GM13977 (cell line): ENCODE data around the gene PDE4DIP.
"Not testable (repeated sequence)": the region's sequence is repeated elsewhere in the genome, so short reads cannot be mapped to it uniquely, and the experiment has no call there.

Experiments used
- DNase-seq: peaks from one replicate; pipeline ENCODE4 v3.0.0; 2012; ENCODE audit warnings: low spot score
- in situ Hi-C: fragments of 300-500 bp; cut with MboI; formaldehyde crosslinking; loops from one replicate; pipeline ENCODE4 v1.12.0; 2022; ENCODE audit warnings: low sequenced_read_pairs, low pct_unique_long_range_greater_than_20kb, mixed read lengths, inconsistent platforms; ENCODE audit not compliant: unreplicated experiment

The PDE4DIP gene

GRCh38 chr1:148901150-148901952, 57.1 kb downstream of the PDE4DIP start:
- DNase-seq, in situ Hi-C loops: not testable (repeated sequence)

- DNase-seq, in situ Hi-C loops: not testable (repeated sequence)
Measured at GRCh38 chr1:148901953-148902341, 57.7 kb downstream of the PDE4DIP start.

- DNase-seq, in situ Hi-C loops: not testable (repeated sequence)
Measured at GRCh38 chr1:148909219-148909826, 65.1 kb downstream of the PDE4DIP start.

DNA sequence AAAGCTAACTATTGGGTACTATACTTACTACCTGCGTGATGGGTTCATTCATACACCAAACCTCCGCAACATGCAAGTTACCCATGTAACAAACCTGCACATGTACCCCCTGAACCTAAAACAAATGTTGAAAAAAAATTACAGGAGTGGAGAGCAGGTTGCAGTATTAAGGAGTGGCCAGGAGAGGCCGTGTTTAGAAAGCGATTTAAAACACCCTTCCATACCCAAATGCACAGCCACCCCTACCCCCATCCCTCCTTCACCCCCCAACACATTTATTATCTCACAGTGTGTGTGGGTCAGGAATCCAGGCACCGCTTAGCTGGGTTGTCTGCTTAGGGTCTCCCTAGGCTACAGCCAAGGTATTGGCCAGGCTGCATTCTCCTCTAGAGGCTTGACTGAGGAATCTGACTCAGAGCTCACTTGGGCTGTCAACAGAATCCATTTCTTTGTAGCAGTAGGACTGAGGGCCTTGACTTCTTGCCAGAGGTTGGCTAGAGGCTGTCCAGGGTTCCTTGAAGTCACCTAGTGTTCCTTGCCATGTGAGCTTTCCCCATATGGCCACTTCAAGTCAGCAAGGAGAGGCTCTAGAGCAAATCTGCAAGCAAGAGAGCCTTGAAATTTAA, 67.2 kb downstream of the PDE4DIP start:
- in situ Hi-C loops, DNase-seq: not testable (repeated sequence)

DNA sequence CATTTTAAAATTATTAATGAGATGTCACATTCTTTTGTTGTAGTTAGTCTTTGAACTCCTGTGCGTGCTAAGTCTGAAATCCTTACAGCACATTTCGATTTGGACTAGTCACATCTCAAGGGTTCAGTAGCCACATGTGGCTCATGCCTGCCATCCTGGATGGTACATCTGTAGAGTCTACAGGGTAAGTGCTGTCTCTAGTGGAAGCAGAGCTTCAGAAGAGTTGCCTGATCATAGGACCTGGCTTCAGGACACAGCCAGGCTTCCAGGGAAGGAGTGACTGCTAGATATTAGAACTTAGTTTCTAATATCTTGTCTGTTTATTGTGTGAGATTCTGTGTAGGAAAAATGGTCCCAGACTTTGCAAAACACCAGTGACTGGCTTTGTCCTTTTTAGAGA, 72.0 kb downstream of the PDE4DIP start:
- DNase-seq, in situ Hi-C loops: not testable (repeated sequence)

GRCh38 chr1:148916695-148917348, 72.6 kb downstream of the PDE4DIP start:
- in situ Hi-C loops, DNase-seq: not testable (repeated sequence)

DNA sequence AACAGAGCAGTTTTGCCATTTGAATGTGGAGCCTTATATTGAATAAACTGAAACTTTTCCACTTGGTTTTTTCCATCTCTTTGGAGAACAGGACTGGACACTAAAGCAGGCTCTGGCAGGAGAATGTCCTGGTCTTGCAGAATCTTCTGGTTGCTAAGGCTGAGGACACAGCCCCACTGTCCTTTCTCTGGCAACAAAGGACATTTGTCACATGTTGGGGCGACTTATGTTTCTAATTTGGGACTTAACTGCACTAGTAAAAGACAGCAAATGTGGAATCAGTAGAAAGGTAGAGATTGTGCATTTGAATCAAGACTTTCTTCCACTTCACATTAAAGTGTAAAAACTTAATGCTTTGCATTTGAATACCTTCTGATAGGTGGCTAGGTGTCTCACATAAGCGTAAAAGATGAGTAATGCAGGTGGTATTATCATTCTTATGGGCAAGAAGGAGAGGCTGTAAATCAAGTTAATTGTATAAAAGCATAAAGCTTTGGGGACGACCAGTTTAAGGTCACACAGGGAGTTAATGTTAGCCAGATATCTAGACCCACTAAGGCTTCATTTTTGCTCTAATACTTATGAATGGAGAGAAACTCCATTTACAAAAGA, 74.7 kb downstream of the PDE4DIP start:
- in situ Hi-C loops, result not testable (repeated sequence)

GRCh38 chr1:148921047-148921446, 76.8 kb downstream of the PDE4DIP start:
- in situ Hi-C loops, DNase-seq: not testable (repeated sequence)

More for the DNA sequence above, 74.7 kb downstream of the PDE4DIP start:
- not testable (repeated sequence) for DNase-seq

DNA sequence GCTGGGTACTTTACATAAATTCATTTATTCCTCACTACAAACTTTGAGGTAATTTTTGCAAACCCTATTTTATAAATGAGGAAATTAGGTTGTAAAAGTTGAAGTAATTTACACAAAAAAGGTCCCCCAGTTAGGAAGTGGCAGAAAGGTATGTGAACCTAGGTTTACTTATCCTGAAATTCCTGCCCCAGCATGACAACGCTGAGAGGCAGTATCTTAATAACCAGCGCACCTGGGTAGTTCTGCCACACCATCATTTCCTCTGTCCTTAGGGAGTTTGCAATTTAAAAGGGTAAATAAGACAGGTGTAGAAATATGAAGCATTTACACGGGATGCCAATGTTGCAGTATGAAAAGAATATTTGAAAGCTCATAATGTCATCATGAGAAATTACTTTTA, 79.6 kb downstream of the PDE4DIP start:
- DNase-seq, in situ Hi-C loops: not testable (repeated sequence)

DNA sequence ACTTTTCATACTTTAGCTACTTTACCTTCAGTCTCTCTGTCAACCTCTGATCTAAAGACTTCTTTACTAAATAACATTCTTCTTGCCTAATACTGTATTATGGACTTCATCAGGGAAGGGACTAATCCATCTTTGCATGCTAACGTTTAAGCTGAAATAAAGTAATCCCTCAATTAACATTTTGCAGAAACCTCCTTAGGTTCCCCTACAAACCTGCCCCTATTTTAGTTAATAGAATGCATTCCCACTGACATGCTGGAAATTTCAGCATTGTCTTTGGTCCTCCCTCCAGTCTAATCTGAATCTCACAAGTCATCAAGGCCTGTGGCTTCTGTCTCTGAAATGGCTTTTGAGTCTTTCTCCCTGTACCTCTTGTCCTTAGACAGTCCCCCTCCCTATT, 83.4 kb downstream of the PDE4DIP start:
- in situ Hi-C loops, DNase-seq: not testable (repeated sequence)

DNA sequence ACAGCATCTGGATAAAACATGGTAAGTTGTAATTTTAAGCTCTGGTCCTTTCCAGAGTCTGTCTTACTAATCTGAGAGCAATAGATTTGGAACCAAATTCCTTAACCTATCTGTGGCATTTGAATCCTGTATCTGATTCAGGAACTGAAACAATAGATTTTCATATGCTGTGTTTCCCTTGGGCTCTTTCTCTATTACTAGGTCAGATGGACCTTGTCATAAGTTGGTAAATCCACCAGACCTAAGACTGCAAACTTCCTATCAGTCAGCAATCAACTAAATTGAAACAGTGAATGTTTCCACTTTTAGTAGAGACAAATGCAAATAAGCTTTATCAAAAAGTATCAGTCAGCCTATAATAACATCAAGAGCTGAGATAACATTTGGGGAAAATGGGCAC, 85.0 kb downstream of the PDE4DIP start:
- in situ Hi-C loops, DNase-seq: not testable (repeated sequence)

DNA sequence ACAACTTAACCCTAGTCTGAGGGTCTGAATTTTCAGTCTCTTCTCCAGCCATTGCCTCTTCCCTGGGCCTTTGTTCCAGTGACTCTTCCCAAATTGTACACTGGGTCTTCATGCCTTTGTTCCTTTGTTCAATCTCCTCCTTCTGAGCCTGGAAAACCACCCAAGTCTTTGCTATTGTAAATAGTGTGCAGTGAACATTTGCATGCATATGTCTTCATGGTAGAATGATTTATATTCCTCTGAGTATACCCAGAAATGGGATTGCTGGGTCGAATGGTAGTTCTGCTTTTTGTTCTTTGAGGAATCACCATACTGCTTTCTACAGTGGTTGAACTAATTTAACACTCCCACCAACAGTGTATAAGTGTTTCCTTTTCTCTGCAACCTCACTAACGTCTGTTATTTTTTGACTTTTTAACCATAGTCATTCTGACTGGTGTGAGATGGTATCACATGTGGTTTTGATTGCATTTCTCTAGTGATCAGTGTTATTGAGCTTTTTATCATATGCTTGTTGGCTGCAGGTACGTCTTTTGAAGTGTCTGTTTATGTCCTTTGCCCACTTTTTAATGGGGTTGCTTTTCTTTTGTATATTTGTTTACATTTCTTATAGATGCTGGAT, 91.3 kb downstream of the PDE4DIP start:
- in situ Hi-C loops, DNase-seq: not testable (repeated sequence)

GRCh38 chr1:148942906-148943305, 98.7 kb downstream of the PDE4DIP start:
- in situ Hi-C loops, DNase-seq: not testable (repeated sequence)

- DNase-seq, in situ Hi-C loops: not testable (repeated sequence)
Measured at GRCh38 chr1:148945130-148945529, 100.9 kb downstream of the PDE4DIP start.

DNA sequence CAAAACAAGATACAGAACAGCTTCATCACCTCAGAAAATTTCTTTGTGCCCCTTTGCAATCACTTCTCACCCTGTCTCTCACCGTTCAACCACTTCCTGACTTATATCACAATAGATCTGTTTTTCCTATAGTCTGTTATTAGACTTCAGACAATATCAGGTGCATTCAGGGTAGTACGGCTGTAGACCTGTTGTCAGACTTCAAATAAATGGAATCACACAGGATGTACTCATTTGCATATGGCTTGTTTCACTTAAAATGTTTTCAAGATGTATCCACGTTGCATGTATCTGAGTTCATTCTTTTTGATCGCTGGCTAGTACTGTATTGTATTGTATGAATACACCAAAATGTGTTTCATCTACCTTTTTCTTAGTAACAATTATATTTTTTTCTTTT, 104.5 kb downstream of the PDE4DIP start:
- in situ Hi-C loops, DNase-seq: not testable (repeated sequence)

DNA sequence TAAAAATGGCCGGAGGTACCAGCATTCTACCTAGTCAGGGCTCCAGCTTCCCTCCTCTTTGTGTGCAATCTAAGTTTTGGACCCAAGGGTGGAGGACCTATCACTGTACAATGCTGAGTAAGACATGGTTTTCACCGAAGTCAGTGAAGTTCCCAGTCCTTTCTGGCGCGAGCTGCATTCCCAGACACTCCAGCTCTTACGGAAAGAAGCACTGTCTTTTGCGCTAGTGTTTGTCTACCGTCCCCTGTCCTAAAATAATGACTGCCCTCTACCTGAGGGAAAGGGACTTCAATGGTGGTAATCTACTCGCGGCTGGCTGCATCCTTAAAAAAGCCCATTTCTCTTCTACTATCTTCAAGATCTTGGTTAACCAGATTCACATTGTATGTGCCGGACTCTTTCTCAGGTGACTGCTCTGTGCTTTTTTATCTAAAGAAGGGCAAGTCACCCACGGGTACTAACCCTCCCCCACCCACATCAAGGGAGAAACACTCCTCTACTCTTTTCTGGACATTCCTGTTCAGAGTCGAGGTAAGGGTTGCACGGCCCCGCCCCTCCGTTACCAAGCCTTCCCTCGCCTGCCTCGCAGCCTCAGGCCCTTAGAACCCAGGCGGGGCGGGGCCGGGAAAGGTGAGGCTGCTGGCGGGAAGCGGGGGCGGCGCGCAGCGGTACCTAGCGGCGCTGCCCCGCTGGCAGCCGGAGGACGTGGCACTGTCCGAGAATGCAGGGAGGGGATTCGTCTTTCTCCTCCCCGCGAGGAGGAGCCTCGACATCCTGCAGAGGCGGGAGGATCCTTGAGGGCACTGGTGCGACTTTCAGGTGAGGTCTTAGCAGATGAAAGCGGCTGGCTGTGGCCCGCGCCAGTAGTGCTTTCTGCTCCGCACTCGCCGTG, 107.4 kb downstream of the PDE4DIP start:
- DNase-seq, result not testable (repeated sequence)

More for the DNA sequence above, 107.4 kb downstream of the PDE4DIP start:
- in situ Hi-C loops, result not testable (repeated sequence)
